HepG2 (cell line): ENCODE measurements around the gene PLPP3. TPM values are rescaled to one million over a fixed set of nuclear protein-coding genes. Genes with fewer than 3 reads are reported as not detected.

Experiments
- ATAC-seq: fragments of 200-7000 bp; cut with Tn5 transposase; 3 replicates; pipeline ENCODE4 v1.9.1; 2020; ENCODE audit warnings: mild to moderate bottlenecking, moderate library complexity
- BruUV-seq: library from RNA; stranded (reverse); fragments of 400-500 nt; replicated peaks from 2 replicates; lab custom pipeline; 2021; lab: Mats Ljungman, UMichigan
- CTCF ChIA-PET: fragments of 300-600 bp; formaldehyde crosslinking; extraction: SDS; loops from one replicate; lab custom pipeline; 2021; ENCODE audit warnings: low total read pairs, inconsistent platforms, low intra/inter-chr PET ratio; lab: Yijun Ruan, JAX
- POLR2A ChIA-PET: fragments of 350-600 bp; sonication (Branson Sonifier 250); formaldehyde crosslinking; loops from one replicate; lab custom pipeline; 2020; ENCODE audit warnings: antibody characterized with exemption, inconsistent platforms; lab: Yijun Ruan, JAX
- DNase-seq: peaks from one replicate; pipeline ENCODE4 v3.0.0-alpha.2; 2015; ENCODE audit warnings: low spot score
- FAIRE-seq: peaks from 3 replicates; lab custom pipeline; 2011; peaks lifted over from hg19 to GRCh38; lab: Jason Lieb, UNC
- H2AFZ ChIP-seq: one replicate; pipeline ENCODE4 v1.6.1; 2011; ENCODE audit warnings: low read length, inconsistent platforms
- H3K27ac ChIP-seq: fragments of 300-600 bp; 3 replicates; pipeline ENCODE4 v1.8.0; 2011; ENCODE audit warnings: mixed run types, mild to moderate bottlenecking, mixed read lengths, low read length, inconsistent platforms; ENCODE audit not compliant: insufficient read depth; ENCODE audit errors: extremely low read length
- H3K27me3 ChIP-seq, 2 experiments: fragments of 200-600 bp in 1 of 2; 2 replicates in 1 of 2; 3 replicates in 1 of 2; pipeline versions ENCODE4 v1.6.0 to v1.8.0; 2011; ENCODE audit warnings: low read length in 2 of 2, mild to moderate bottlenecking in 2 of 2, moderate library complexity in 2 of 2, inconsistent platforms in 1 of 2; ENCODE audit not compliant: insufficient read depth in 2 of 2, control insufficient read depth in 1 of 2
- H3K36me3 ChIP-seq, 2 experiments: fragments of 200-600 bp in 1 of 2; replicated peaks in 1 of 2; 2 replicates in 1 of 2; 3 replicates in 1 of 2; pipeline versions ENCODE4 v1.5.1 to v1.8.0; 2011; ENCODE audit warnings: low read length in 2 of 2, inconsistent platforms in 1 of 2; ENCODE audit not compliant: insufficient read depth in 2 of 2, control insufficient read depth in 1 of 2
- H3K4me1 ChIP-seq: 2 replicates; pipeline ENCODE4 v1.5.1; 2012; ENCODE audit warnings: low read length, inconsistent platforms; ENCODE audit not compliant: insufficient read depth
- H3K4me2 ChIP-seq: 2 replicates; pipeline ENCODE4 v1.6.0; 2011; ENCODE audit warnings: low read depth, low read length, inconsistent platforms
- H3K4me3 ChIP-seq, 3 experiments: fragments of 200-600 bp in 1 of 3; sonication (generic), shearing (Covaris generic) in 1 of 3; replicated peaks in 1 of 3; 2 replicates each; pipeline ENCODE4 v1.5.1; 2011 to 2016; ENCODE audit warnings: low read length in 3 of 3, inconsistent platforms in 2 of 3, low read depth in 2 of 3, mild to moderate bottlenecking in 2 of 3, control low read depth in 1 of 3, mixed read lengths in 1 of 3; ENCODE audit not compliant: insufficient read depth in 1 of 3
- H3K79me2 ChIP-seq: one replicate; pipeline ENCODE4 v1.6.1; 2011; ENCODE audit warnings: low read length, inconsistent platforms; ENCODE audit not compliant: insufficient read depth
- H3K9ac ChIP-seq: 2 replicates; pipeline ENCODE4 v1.6.0; 2011; ENCODE audit warnings: mild to moderate bottlenecking, low read depth, low read length, inconsistent platforms; ENCODE audit not compliant: insufficient read depth
- H3K9me3 ChIP-seq: 2 replicates; pipeline ENCODE4 v1.5.1; 2012; ENCODE audit warnings: mild to moderate bottlenecking, low read length
- H4K20me1 ChIP-seq: 2 replicates; pipeline ENCODE4 v1.6.0; 2011; ENCODE audit warnings: inconsistent platforms, mild to moderate bottlenecking, low read length, moderate library complexity; ENCODE audit not compliant: insufficient read depth
- ETV5 ChIP-seq: IDR thresholded peaks from 2 replicates; pipeline ENCODE4 v1.6.1; 2018; ENCODE audit warnings: missing biosample characterization, missing genetic modification reagents, inconsistent platforms, borderline replicate concordance
- GATAD2A ChIP-seq: IDR thresholded peaks from 2 replicates; pipeline ENCODE4 v1.6.1; 2016
- HCFC1 ChIP-seq: fragments of 150-350 bp; IDR thresholded peaks from 2 replicates; pipeline ENCODE4 v1.6.1; 2014; ENCODE audit warnings: low read depth, low read length
- SOX6 ChIP-seq, 2 experiments: fragments of 450-650 bp in 1 of 2; sonication (generic) in 1 of 2; formaldehyde crosslinking in 1 of 2; IDR thresholded peaks; 2 replicates each; pipeline versions ENCODE4 v1.4.0 to v1.6.1; 2017 to 2020; ENCODE audit warnings: antibody characterized with exemption in 1 of 2, mild to moderate bottlenecking in 1 of 2, missing genetic modification reagents in 1 of 2
- SSRP1 ChIP-seq: IDR thresholded peaks from 2 replicates; pipeline ENCODE4 v1.6.1; 2016; ENCODE audit warnings: control low read depth
- TIGD3 ChIP-seq: sonication (generic); formaldehyde crosslinking; IDR thresholded peaks from 2 replicates; pipeline ENCODE4 v1.5.1; 2020; ENCODE audit warnings: mild to moderate bottlenecking, missing genetic modification reagents, borderline replicate concordance
- ZBTB2 ChIP-seq: sonication (generic); formaldehyde crosslinking; IDR thresholded peaks from 2 replicates; pipeline ENCODE4 v1.8.0; 2022; ENCODE audit warnings: low read depth, missing genetic modification reagents
- ZMAT3 ChIP-seq: sonication (generic); formaldehyde crosslinking; conservative IDR thresholded peaks from 2 replicates; pipeline ENCODE4 v1.7.0; 2021; ENCODE audit warnings: missing genetic modification reagents
- ZNF543 ChIP-seq: sonication (generic); formaldehyde crosslinking; IDR thresholded peaks from 2 replicates; pipeline ENCODE4 v1.4.0; 2020; ENCODE audit warnings: mild to moderate bottlenecking, missing genetic modification reagents
- WGBS: methylation state at CpG from one replicate; pipeline ENCODE4 v1.1.6; 2017; ENCODE audit warnings: low lambda C conversion rate; 5-methylcytosine and 5-hydroxymethylcytosine counted together
- in situ Hi-C: cut with HindIII; loops from 2 replicates; pipeline ENCODE4 v1.10.0; 2017; ENCODE audit warnings: low pct_unique_long_range_greater_than_20kb; ENCODE audit not compliant: extremely low pct_ligation_motif_present
- intact Hi-C: fragments of 100-400 bp; cut with micrococcal nuclease; formaldehyde crosslinking; loops from one replicate; pipeline ENCODE4 v1.10.0; 2022; ENCODE audit not compliant: unreplicated experiment
- polyA plus RNA-seq, 8 experiments: library from polyadenylated mRNA; depleted of rRNA in 3 of 8; stranded (reverse) in 7 of 8; unstranded in 1 of 8; fragments of >200 nt; fragmentation: Illumina TruSeq in 4 of 8; extraction: Trizol in 4 of 8; gene quantifications; 2 replicates each; pipeline versions ENCODE4 v1.2.1 to v1.2.3, GENCODE V29; 2011 to 2016; ENCODE audit warnings: low read depth in 4 of 8, missing spikeins in 1 of 8, mixed read lengths in 1 of 8; ENCODE audit not compliant: insufficient read depth in 1 of 8
- total RNA-seq, 5 experiments: library from RNA; depleted of rRNA; stranded (reverse); fragments of >200 nt; fragmentation: Illumina TruSeq; extraction: Trizol; gene quantifications; 2 replicates each; pipeline ENCODE4 v1.2.3, GENCODE V29; 2016; ENCODE audit warnings: low read depth in 1 of 5

PLPP3 gene
- total and polyA plus RNA-seq, 2 of the 13 experiments (the other 11 are each of a cell fraction or from before 2014, with no cell fraction given) = 49.7 to 65.8 TPM

- Histone ChIP-seq H3K79me2 (no peaks in the 10 kb centered on the region), H4K20me1 (no peaks in the 10 kb centered on the region), H2AFZ (no peak overlapping the region), H3K4me2 (no peak overlapping the region), H3K9ac (no peak overlapping the region), H3K4me3 (no peak overlapping the region), H3K4me1 (peaks cover 41% of the 10 kb centered on the region), H3K27ac (no peak overlapping the region), H3K27me3 (no peaks in the 10 kb centered on the region), H3K36me3 (no peaks in the 10 kb centered on the region), H3K9me3 (no peaks in the 10 kb centered on the region)
- in situ Hi-C loops = no loop called here
- POLR2A ChIA-PET = interaction anchor here (1.5 kb wide), 2 partner anchors 8 to 13 kb away, joined by 3 to 7 read pairs; no protein-coding TSS in a partner anchor
- TF ChIP-seq TIGD3 (CRISPR knock-in tag) = no peak
- no peak for TF ChIP-seq ZMAT3 (CRISPR knock-in tag)
- TF ChIP-seq GATAD2A = no peak
- no peak for TF ChIP-seq SOX6 (IDR thresholded peaks at IDR 0.05)
- TF ChIP-seq SOX6 (CRISPR knock-in tag; IDR thresholded peaks at IDR 0.05) = no peak
- no peak for TF ChIP-seq ZNF543
- no peak for TF ChIP-seq ZBTB2 (CRISPR knock-in tag)
- TF ChIP-seq ETV5 (CRISPR knock-in tag) = no peak
- TF ChIP-seq HCFC1 = no peak
- TF ChIP-seq SSRP1 (CRISPR knock-in tag) = no peak
- DNase-seq = no peak
- no TSS peak for BruUV-seq
- 97% methylated on average over 5 of the region's 5 CpGs for WGBS
- intact Hi-C loops = no loop called here
- ATAC-seq = no peak
- CTCF ChIA-PET = no interaction called here
- FAIRE-seq = no peak
These were observed 109.6 kb downstream of the PLPP3 start for GRCh38 chr1:56469640-56470371.
